ENCODE data around the gene EXOSC10. TPM values are rescaled to one million over a fixed set of nuclear protein-coding genes. Genes with fewer than 3 reads are reported as not detected.

The EXOSC10 gene
- total RNA-seq, 3 donors from 2014 or later, result 57.9 to 97.6 (median 77.7) TPM

DNA sequence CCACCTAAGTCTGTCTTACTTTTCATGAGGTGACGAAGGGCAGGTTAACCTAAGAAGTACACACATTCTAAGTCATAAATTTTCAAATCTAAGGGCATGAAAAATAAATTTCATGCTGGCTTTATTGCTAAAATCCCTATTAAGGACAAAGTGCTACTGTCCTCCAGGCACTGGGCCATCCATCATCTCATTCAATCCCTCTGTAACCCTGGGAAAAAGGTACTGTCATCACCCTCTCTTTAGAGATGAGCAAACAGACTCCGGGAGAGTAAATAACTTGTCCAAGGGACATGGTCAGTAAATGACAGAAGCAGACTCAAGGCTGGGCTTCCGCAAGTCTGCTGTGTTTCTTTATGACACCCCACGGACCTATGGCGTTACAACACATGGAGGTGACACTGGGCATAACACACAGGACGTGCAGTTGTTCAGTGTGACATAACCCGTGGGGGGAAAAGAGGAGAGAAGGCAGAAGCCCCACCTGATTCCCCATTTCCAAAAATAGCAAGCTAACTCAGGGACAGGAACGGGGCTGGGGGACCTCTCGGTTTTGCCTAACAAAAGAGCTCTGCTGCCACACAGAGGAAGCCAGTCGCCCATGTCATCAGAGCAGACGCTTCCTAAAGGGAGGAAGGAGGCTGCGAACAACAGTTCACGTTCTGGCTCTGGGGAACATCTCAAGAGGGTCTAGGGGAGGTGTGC lies 27.3 kb downstream of the EXOSC10 start:
- no peaks in the 10 kb centered on the region for H3K36me3 ChIP-seq
- TF ChIP-seq POLR2AphosphoS5 (IDR thresholded peaks at IDR 0.05) (no peak), POLR2A (IDR thresholded peaks at IDR 0.05) (no peak)
- TF ChIP-seq, protein P1, sequence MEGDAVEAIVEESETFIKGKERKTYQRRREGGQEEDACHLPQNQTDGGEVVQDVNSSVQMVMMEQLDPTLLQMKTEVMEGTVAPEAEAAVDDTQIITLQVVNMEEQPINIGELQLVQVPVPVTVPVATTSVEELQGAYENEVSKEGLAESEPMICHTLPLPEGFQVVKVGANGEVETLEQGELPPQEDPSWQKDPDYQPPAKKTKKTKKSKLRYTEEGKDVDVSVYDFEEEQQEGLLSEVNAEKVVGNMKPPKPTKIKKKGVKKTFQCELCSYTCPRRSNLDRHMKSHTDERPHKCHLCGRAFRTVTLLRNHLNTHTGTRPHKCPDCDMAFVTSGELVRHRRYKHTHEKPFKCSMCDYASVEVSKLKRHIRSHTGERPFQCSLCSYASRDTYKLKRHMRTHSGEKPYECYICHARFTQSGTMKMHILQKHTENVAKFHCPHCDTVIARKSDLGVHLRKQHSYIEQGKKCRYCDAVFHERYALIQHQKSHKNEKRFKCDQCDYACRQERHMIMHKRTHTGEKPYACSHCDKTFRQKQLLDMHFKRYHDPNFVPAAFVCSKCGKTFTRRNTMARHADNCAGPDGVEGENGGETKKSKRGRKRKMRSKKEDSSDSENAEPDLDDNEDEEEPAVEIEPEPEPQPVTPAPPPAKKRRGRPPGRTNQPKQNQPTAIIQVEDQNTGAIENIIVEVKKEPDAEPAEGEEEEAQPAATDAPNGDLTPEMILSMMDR (IDR thresholded peaks at IDR 0.05), result no peak
- intact Hi-C loops (cut with DNase I; ENCODE audit: low total_unique reads), result no loop called here
- peak in 1 of 2 donors; percentile 25 for DNase-seq (ENCODE audit: low spot score in 2 of 2)
- no peaks in the 10 kb centered on the region for H3K9me3 ChIP-seq
- peak overlapping the region; percentile 22 to 42 for H3K27ac ChIP-seq
- peak overlapping the region in 1 of 3 donors; percentile 37 for H3K4me3 ChIP-seq
- no peaks in the 10 kb centered on the region for H3K27me3 ChIP-seq
- no peaks in the 10 kb centered on the region for H3K4me1 ChIP-seq

DNA sequence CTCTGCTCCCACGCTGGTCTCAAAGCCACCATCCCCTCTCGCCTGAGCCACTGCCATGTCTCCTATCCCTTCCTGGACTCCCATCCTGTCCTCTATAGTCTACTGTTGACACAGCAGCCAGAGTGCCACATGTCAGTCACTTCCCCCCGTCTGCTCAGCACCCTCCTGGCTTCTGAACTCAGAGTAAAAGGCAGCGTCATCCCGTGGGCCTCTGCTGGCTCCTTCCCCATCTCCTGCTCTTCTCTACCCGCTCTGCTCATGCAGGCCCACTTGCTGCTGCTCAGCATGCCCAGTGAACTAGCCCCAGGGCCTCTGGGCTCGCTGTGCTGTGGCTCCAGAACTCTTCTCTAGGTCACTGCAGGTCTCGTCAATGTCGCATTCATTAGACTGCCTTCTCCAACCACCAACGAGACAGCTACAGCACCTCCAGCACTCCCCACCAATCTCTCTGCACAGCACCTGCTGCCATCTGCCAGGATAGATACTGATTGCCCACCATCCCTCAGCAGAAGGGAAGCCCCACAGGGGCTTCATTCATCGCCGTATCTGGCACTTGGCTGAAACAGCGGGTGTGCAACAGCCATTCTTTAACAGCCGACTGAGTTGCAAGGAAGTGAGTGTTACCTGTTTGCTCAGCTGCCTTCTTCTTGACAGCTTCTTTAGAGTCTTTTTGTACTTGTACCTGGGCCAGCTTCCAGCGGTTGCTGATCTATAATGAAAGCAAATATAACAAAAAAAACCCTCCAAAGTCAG lies 28.0 kb downstream of the EXOSC10 start:
- peak overlapping the region; percentile 5 to 29 for H3K27ac ChIP-seq
- H3K27me3 ChIP-seq, result no peaks in the 10 kb centered on the region
- peak overlapping the region in 1 of 3 donors; percentile 37 for H3K4me3 ChIP-seq
- no peaks in the 10 kb centered on the region for H3K36me3 ChIP-seq
- TF ChIP-seq POLR2A (IDR thresholded peaks at IDR 0.05), result no peak
- no peak for TF ChIP-seq POLR2AphosphoS5 (IDR thresholded peaks at IDR 0.05)
- TF ChIP-seq, protein P1 (IDR thresholded peaks at IDR 0.05), result no peak
- no peaks in the 10 kb centered on the region for H3K9me3 ChIP-seq
- peak in 1 of 2 donors; percentile 49 for DNase-seq (ENCODE audit: low spot score in 2 of 2)
- intact Hi-C loops (cut with DNase I; ENCODE audit: low total_unique reads), result no loop called here
- H3K4me1 ChIP-seq, result no peaks in the 10 kb centered on the region

DNA sequence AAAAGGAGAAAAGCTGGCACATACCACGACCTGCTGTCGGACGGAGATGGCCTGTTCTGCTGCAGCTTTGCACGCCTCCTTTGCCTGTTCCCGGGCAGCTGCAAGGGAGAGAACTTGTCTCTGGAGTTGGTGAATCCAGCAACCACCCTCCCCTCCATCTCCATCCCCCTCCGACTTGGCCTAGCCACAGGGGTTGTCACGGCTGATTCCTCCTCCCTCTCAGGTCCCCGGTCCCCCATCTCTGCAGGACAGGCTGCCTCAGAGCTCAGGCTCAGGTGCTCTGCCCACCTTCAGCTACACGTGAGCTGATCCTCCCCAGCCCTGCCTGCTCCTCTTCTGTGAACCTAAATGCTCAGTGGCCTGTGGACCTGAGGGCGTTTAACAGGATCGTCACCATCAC lies 28.8 kb downstream of the EXOSC10 start:
- H3K27ac ChIP-seq, result peak overlapping the region; percentile 5 to 29
- H3K9me3 ChIP-seq, result no peaks in the 10 kb centered on the region
- H3K27me3 ChIP-seq, result no peaks in the 10 kb centered on the region
- peak in 1 of 2 donors; percentile 31 for DNase-seq (ENCODE audit: low spot score in 2 of 2)
- intact Hi-C loops (cut with DNase I; ENCODE audit: low total_unique reads), result no loop called here
- no peaks in the 10 kb centered on the region for H3K36me3 ChIP-seq
- TF ChIP-seq, protein P1 (IDR thresholded peaks at IDR 0.05), result no peak
- TF ChIP-seq POLR2AphosphoS5 (IDR thresholded peaks at IDR 0.05) (no peak), POLR2A (IDR thresholded peaks at IDR 0.05) (no peak)
- H3K4me3 ChIP-seq, result peak overlapping the region in 1 of 3 donors; percentile 37
- no peaks in the 10 kb centered on the region for H3K4me1 ChIP-seq

DNA sequence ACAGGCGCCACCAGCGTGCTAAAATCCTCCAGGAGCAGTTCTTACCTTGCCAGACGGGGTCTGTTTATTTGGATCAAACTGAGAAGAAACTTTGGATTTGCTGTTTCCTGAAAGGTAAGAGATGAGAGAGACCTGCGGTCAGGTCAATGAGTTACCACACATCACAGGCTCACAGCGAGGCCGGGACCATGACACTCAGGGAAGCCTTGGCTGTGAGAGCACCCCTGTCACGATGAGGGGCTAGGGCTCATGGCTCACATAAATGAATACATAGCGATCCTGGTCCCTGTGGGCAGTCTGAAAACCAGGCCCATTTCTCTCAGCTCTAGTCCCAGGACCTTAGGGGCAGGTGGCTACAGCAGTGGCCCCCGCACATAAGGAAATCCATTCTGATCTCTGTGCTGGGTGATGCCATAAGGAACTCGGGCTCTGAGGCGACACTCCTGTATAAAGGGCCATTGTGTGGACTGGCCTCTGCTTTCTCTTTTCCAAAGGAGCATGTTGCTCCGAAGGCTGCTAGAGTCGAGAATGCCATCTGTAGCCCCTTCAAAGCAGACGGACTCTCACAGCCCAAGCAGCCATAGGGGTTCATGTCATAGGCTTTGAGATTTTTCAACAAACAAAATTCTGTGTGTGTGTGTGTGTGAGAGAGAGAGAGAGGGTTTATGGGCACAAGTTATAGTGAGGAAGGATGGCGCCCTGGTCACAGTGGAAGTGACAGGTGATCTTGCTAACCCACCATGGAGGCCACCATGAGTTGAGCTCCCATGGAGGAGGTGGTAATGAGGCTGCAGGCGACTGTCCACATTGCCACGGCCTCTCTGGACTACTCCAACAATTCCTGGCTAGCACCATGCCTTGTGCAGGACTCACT lies 30.8 kb downstream of the EXOSC10 start:
- no peaks in the 10 kb centered on the region for H3K4me1 ChIP-seq
- no peaks in the 10 kb centered on the region for H3K27me3 ChIP-seq
- no peaks in the 10 kb centered on the region for H3K9me3 ChIP-seq
- TF ChIP-seq, protein P1 (IDR thresholded peaks at IDR 0.05), result no peak
- TF ChIP-seq POLR2A (IDR thresholded peaks at IDR 0.05), result no peak
- TF ChIP-seq POLR2AphosphoS5 (IDR thresholded peaks at IDR 0.05), result no peak
- intact Hi-C loops (cut with DNase I; ENCODE audit: low total_unique reads), result no loop called here
- DNase-seq (ENCODE audit: low spot score in 2 of 2), result peak in 1 of 2 donors; percentile 43
- peak overlapping the region; percentile 54 to 74 for H3K27ac ChIP-seq
- no peaks in the 10 kb centered on the region for H3K36me3 ChIP-seq
- H3K4me3 ChIP-seq, result peak overlapping the region in 2 of 3 donors; percentile 22 to 37
